Right lobe of liver (tissue), 4 donors: Measurements from ENCODE around the gene WDR5B.

ENCODE experiments used
- POLR2A ChIP-seq: fragments of 450-650 bp; IDR thresholded peaks from one replicate; pipeline ENCODE4 v1.6.1; 2017; ENCODE audit warnings: antibody characterized with exemption, mild to moderate bottlenecking
- TF ChIP-seq, protein P1 (sequence below), 4 donors: fragments of 200-600 bp in 3 of 4; fragments of 450-650 bp in 1 of 4; IDR thresholded peaks; one replicate each; pipeline versions ENCODE4 v1.5.1 to v1.8.0; 2016 to 2022; ENCODE audit warnings: antibody characterized with exemption in 4 of 4, mild to moderate bottlenecking in 2 of 4
- donor health status: DM: no; HTN: no; CAD: no.
- donor health status: DM: no; HTN: no; CAD: no.
- donor health status: DM: no; HTN: yes; CAD: no.

DNA sequence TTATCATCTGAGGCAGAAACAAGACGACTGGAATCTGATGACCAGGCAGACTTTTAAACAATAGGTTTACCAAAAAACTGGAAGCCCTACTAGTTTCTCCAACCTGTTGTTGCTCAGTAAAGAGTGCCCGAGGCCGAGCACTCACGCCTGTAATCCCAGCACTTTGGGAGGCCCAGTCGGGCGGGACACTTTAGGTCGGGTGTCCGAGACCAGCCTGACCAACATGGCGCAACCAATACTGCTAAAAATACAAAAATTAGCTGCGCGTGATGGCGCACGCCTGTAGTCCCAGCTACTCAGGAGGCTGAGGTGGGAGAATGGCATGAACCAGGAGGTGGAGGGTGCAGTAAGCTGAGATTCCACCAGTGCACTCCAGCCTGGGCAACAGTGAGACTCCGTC, 1.1 kb upstream of the WDR5B start:
- TF ChIP-seq, protein P1, sequence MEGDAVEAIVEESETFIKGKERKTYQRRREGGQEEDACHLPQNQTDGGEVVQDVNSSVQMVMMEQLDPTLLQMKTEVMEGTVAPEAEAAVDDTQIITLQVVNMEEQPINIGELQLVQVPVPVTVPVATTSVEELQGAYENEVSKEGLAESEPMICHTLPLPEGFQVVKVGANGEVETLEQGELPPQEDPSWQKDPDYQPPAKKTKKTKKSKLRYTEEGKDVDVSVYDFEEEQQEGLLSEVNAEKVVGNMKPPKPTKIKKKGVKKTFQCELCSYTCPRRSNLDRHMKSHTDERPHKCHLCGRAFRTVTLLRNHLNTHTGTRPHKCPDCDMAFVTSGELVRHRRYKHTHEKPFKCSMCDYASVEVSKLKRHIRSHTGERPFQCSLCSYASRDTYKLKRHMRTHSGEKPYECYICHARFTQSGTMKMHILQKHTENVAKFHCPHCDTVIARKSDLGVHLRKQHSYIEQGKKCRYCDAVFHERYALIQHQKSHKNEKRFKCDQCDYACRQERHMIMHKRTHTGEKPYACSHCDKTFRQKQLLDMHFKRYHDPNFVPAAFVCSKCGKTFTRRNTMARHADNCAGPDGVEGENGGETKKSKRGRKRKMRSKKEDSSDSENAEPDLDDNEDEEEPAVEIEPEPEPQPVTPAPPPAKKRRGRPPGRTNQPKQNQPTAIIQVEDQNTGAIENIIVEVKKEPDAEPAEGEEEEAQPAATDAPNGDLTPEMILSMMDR (IDR thresholded peaks at IDR 0.05), result no peak
- no peak for TF ChIP-seq POLR2A
